Astrocyte of the cerebellum (primary cell): Measurements from ENCODE around the gene VPS35.

Experiments used
- DNase-seq: peaks from one replicate; pipeline ENCODE4 v3.0.0-alpha.2; 2011; ENCODE audit warnings: low read depth
- H3K4me3 ChIP-seq: 2 replicates; pipeline ENCODE4 v1.5.1; 2011; ENCODE audit warnings: mild to moderate bottlenecking, low read depth, low read length, moderate library complexity
- CTCF ChIP-seq: IDR thresholded peaks from 2 replicates; pipeline ENCODE4 v1.5.1; 2012; ENCODE audit warnings: low read length, low read depth, moderate library complexity, mild to moderate bottlenecking; ENCODE audit errors: missing control alignments
- in situ Hi-C: cut with HindIII; loops from 2 replicates; pipeline ENCODE4 v1.10.0; 2017; ENCODE audit warnings: low sequenced_read_pairs

VPS35 gene

GRCh38 chr16:46612121-46612520, 76.9 kb downstream of the VPS35 start:
- TF ChIP-seq CTCF = no peak
- DNase-seq = no peak
- H3K4me3 ChIP-seq = no peak overlapping the region
- in situ Hi-C loops = no loop called here

- TF ChIP-seq CTCF = peak; percentile 32
- in situ Hi-C loops = no loop called here
- DNase-seq = peak; percentile 71
- no peak overlapping the region for H3K4me3 ChIP-seq
Measured at GRCh38 chr16:46607529-46607928, 81.4 kb downstream of the VPS35 start.

GRCh38 chr16:46606231-46606630, 82.7 kb downstream of the VPS35 start:
- in situ Hi-C loops = no loop called here
- no peak overlapping the region for H3K4me3 ChIP-seq
- no peak for TF ChIP-seq CTCF
- no peak for DNase-seq
